Activated naive CD8-positive, alpha-beta T cell (primary cell): ENCODE measurements around the gene LLCFC1.

Source experiments
- H3K27ac Mint-ChIP-seq: one replicate; pipeline ENCODE4 v1.8.0; 2021; ENCODE audit warnings: mixed read lengths
- H3K27me3 Mint-ChIP-seq: one replicate; pipeline ENCODE4 v1.8.0; 2021; ENCODE audit warnings: mixed read lengths
- H3K36me3 Mint-ChIP-seq: one replicate; pipeline ENCODE4 v1.8.0; 2021; ENCODE audit warnings: mixed read lengths
- H3K4me1 Mint-ChIP-seq: one replicate; pipeline ENCODE4 v1.8.0; 2021; ENCODE audit warnings: low read depth, mixed read lengths
- H3K4me3 Mint-ChIP-seq: one replicate; pipeline ENCODE4 v1.8.0; 2021; ENCODE audit warnings: mild to moderate bottlenecking, mixed read lengths
- H3K9me3 Mint-ChIP-seq: one replicate; pipeline ENCODE4 v1.8.0; 2021; ENCODE audit warnings: low read depth, mixed read lengths

Gene LLCFC1

DNA sequence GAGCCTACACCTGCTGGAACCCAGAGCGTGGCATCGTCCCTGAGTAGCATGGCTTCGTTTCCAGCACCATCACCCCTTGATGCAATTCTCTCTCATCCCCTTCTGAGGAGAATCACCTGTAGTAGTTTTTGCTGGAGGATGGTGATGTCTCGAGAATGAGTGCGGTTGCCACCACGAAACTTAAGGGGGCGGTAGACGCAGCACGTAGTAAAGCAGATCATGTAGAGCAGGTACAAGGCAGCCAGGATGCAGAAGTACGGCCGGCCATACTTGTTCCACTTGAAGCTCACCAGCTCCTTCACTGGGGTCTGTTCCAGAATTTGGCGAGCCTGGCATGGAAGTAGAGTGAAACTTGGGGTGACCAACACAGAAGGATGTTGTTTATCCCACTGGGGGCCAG lies 13.9 kb upstream of the LLCFC1 start:
- Mint-ChIP-seq H3K9me3 (no peaks in the 10 kb centered on the region), H3K27me3 (peaks cover 1% of the 10 kb centered on the region), H3K4me1 (no peaks in the 10 kb centered on the region), H3K36me3 (no peaks in the 10 kb centered on the region), H3K27ac (no peak overlapping the region), H3K4me3 (no peak overlapping the region)

DNA sequence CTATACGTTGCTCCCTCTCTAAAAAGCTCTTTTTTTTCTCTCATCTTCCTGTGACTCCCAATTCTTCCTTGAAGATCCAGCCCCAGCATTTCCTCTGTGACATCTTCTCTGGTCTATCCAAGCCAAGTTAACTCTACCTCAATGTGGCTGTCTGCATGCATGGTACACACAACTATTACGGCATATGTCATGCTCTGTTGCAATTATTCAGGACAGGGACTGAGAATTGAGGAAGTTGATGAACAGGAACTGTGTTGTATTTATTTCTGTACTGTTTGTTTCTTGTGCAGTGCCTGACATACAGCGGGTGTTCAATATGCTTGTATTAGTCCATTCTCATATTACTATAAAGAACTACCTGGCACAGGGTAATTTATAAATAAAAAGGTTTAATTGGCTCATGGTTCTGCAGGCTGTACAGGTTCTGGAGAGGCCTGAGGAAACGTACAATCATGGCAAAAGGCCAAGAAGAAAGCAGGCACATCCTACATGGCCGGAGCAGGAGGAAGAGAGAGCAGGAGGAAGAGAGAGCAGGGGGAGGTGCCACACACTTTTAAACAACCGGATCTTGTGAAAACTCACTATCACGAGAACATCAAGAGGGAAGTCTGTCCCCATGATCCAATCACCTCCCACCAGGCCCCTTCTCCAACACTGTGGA lies 12.1 kb upstream of the LLCFC1 start:
- Mint-ChIP-seq H3K4me3 (no peak overlapping the region), H3K4me1 (no peaks in the 10 kb centered on the region), H3K36me3 (no peaks in the 10 kb centered on the region), H3K9me3 (no peaks in the 10 kb centered on the region), H3K27me3 (peaks cover 1% of the 10 kb centered on the region), H3K27ac (no peak overlapping the region)

DNA sequence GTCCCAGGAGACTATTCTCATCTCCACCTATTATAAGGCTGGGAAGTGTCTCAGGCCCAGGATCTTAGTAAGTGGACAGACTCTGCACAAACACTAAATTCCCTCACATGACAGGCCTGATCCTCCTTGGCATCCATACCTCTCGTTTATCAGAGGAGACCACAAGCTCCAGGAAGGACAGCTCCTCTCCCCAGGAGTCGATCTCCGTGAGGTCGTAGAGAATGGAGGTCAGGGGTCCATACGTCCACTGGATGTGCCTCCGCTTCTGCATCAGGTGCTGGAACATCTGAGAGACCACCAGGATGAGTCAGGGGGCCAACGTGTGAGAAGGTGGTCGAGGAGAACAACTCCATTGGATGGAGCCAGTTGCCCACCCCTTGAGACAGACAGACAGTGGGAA lies 11.3 kb upstream of the LLCFC1 start:
- Mint-ChIP-seq H3K4me1 (no peaks in the 10 kb centered on the region), H3K27ac (no peak overlapping the region), H3K36me3 (no peaks in the 10 kb centered on the region), H3K27me3 (peaks cover 1% of the 10 kb centered on the region), H3K4me3 (no peak overlapping the region), H3K9me3 (no peaks in the 10 kb centered on the region)

DNA sequence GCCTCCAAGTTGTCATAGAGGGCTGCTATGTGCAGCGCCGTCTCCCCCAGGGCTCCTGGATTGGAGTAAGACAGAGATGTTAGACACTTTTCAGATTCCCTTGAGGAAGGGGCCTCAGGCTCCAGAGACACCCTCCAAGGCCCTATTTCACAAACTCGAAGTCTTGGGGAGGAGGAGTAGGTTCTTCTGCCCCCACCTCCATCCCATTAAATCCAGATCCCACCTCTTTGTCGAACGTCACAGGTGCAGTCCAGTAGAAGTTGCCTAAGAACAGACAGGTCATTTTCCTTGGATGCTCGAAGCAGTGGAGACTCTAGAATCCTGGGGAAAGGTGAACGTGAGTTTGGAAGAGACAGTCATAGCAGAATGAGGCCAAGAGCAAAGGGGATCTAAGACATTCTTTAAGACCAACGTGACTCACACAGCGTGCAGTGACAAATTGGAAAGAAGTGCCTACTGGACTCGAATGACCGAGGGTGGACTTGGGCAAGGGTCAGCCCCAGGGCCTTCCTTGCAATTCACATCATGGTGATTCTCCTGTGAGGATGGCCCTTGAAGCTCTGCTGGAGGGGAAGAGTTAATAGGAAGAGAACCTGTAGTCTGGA lies 9.1 kb upstream of the LLCFC1 start:
- Mint-ChIP-seq H3K36me3 (no peaks in the 10 kb centered on the region), H3K4me1 (no peaks in the 10 kb centered on the region), H3K27ac (no peak overlapping the region), H3K9me3 (no peaks in the 10 kb centered on the region), H3K27me3 (peaks cover 1% of the 10 kb centered on the region), H3K4me3 (no peak overlapping the region)

DNA sequence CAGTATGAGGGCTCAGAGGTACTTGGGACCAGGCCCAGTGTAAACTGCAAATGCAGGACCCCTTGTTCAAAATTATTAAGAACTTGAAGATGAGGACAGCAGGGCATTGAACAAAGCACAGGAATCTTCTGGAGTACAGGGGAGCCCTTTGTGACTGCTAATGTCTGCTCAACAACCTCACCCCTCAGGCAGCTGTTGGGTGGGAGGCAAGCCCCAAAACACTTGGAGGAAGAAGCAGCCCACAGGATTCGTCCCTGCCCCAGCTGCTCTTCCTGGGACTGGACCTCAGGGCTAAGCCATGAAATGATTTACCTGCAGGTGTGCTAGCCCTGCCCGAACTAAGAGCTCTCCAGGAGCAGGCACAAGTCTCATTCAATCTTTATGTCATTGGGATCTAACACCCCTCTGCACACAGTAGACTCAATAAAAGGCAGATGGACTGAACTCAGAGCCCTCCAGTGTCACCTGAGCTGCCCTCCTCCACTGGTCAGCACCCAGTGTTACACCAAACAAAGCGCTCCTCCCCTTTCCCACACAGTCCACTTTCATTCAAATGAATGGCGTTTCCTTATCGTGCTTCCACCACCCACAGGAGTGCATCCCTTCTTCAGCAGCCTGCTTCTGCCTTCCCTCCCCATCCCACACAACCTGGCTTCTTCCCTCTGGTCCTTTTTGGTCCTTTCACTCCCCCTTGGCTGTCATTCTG lies 6.7 kb upstream of the LLCFC1 start:
- H3K27me3 Mint-ChIP-seq, result no peaks in the 10 kb centered on the region
- H3K4me1 Mint-ChIP-seq, result no peaks in the 10 kb centered on the region
- H3K4me3 Mint-ChIP-seq, result no peak overlapping the region
- no peaks in the 10 kb centered on the region for H3K9me3 Mint-ChIP-seq
- no peaks in the 10 kb centered on the region for H3K36me3 Mint-ChIP-seq
- H3K27ac Mint-ChIP-seq, result no peak overlapping the region

DNA sequence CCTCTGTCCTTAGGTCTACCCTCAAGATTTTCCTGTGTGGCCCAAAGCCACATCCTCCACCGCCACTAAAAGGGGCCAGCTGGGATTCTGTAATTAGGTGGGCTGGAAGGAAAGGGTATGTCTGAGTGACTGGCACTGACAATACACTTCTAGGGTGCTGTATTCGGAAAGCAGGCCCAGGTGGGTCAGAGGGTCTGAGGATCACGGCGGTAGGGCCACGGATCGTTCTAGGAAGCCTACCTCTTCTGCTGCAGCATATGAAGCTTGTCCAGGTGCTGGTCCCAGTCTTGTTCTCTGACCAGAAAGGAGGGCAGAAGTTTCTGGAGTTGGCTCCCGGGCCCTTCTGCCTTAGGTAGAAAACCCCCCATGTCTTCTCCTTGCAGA lies 6.2 kb upstream of the LLCFC1 start:
- H3K27ac Mint-ChIP-seq, result no peak overlapping the region
- H3K9me3 Mint-ChIP-seq, result no peaks in the 10 kb centered on the region
- H3K27me3 Mint-ChIP-seq, result no peaks in the 10 kb centered on the region
- no peaks in the 10 kb centered on the region for H3K36me3 Mint-ChIP-seq
- no peak overlapping the region for H3K4me3 Mint-ChIP-seq
- H3K4me1 Mint-ChIP-seq, result no peaks in the 10 kb centered on the region

DNA sequence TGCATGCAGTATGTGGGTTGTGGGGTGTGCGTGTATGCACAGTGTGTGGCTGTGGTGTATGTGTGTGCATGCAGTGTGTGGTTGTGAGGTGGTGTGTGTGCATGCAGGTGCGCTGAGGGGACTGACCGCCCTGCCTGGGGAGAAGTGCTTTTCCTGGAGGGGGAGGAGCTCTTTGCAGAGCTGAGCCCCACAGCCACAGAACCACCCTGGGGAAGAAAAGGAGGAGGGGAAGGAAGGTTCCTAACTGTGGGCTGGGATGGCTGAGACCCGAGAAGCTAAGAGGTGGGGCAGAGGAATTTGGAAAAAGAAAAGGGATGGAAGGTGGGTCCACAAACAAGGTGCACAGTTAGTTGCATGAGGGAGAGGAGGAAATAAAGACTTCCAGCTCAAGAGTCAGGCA lies 5.7 kb upstream of the LLCFC1 start, which contains the start of gene TRPV5:
Gene TRPV5 (minus strand): TSS at position 123 of the 400 bp plus-strand sequence. CDS start 287 bp downstream, outside the sequence.
- Mint-ChIP-seq H3K36me3 (no peaks in the 10 kb centered on the region), H3K4me3 (no peak within 1 kb of the TSS), H3K9me3 (no peaks in the 10 kb centered on the region), H3K4me1 (no peaks in the 10 kb centered on the region), H3K27me3 (no peaks in the 10 kb centered on the region), H3K27ac (no peak within 1 kb of the TSS)

DNA sequence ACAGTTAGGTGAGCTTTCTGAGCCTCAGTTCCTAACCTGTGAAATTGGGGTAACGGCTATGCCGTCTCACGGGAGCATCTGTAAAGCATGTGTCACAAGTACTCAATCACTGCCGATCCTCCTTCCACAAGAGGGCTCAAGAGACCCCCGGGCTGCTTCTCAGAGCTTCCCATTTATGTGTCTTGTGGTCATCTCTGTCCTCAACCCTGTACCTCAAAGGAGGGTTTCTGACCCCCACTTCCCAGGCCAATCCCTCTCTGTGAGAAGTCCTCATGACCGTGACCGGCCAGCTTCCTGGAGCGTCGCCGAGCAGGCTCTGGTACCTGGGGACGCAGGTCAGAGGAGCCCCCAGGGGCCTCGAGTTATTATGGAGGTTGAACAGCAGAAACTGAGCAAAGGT lies 5.2 kb upstream of the LLCFC1 start:
- no peaks in the 10 kb centered on the region for H3K4me1 Mint-ChIP-seq
- no peak overlapping the region for H3K4me3 Mint-ChIP-seq
- H3K27me3 Mint-ChIP-seq, result no peaks in the 10 kb centered on the region
- no peaks in the 10 kb centered on the region for H3K36me3 Mint-ChIP-seq
- no peak overlapping the region for H3K27ac Mint-ChIP-seq
- no peaks in the 10 kb centered on the region for H3K9me3 Mint-ChIP-seq

DNA sequence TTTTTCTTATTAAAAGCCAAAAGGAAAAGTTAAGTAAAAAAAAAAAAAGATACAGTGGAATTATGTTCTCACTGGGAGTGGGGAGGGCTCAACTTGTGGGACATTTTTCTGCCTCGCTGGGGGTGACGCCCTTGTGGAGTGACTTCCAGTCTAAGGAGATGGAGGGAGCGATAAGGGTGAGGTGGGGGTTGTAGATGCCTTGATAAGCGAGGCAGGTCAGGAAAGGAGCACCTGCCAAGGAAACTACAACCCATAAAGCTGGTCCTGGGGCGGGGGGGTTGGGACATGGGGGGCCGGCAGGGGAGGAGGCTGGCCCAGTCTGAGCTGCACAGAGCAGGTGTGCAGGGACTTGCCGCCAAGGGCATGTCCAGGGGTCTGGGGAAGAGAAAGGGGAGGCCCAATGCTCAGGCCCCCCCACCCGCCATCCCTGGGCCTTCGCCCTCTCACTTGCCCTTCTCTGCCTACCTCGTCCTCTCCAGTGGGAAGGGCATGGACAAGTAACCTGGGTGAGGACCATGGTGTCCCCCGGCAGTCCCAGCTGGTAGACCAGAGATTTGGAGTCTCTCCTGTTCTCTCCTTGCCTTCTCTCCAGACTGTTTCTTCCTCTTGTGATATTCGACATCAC lies 3.2 kb upstream of the LLCFC1 start:
- no peaks in the 10 kb centered on the region for H3K36me3 Mint-ChIP-seq
- no peaks in the 10 kb centered on the region for H3K27me3 Mint-ChIP-seq
- no peak overlapping the region for H3K4me3 Mint-ChIP-seq

DNA sequence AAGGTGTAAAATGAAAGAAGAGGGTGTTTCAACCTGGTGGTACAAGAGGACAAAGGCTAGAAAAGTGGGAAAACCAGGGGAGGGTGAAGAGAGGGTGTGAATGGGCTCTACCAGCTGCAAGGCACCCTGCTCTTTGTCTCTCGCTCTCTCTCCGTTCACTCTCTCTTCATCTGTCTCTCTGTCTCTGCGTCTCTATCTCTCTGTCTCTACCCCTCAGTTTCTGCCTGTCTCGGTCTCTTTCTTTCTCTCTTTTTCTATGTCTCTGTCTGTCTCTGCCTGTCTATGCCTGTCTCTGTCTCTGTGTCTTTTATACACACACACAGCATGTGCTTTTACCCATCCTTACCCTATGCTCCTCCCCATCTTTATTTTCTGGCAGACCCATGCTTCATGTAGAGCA lies 673 bp upstream of the LLCFC1 start:
- Mint-ChIP-seq H3K4me1 (no peaks in the 10 kb centered on the region), H3K27me3 (no peaks in the 10 kb centered on the region), H3K27ac (no peak overlapping the region), H3K9me3 (no peaks in the 10 kb centered on the region), H3K36me3 (no peaks in the 10 kb centered on the region), H3K4me3 (no peak overlapping the region)

More for the DNA sequence above, 3.2 kb upstream of the LLCFC1 start:
- H3K27ac Mint-ChIP-seq, result no peak overlapping the region
- H3K9me3 Mint-ChIP-seq, result no peaks in the 10 kb centered on the region
- H3K4me1 Mint-ChIP-seq, result no peaks in the 10 kb centered on the region

DNA sequence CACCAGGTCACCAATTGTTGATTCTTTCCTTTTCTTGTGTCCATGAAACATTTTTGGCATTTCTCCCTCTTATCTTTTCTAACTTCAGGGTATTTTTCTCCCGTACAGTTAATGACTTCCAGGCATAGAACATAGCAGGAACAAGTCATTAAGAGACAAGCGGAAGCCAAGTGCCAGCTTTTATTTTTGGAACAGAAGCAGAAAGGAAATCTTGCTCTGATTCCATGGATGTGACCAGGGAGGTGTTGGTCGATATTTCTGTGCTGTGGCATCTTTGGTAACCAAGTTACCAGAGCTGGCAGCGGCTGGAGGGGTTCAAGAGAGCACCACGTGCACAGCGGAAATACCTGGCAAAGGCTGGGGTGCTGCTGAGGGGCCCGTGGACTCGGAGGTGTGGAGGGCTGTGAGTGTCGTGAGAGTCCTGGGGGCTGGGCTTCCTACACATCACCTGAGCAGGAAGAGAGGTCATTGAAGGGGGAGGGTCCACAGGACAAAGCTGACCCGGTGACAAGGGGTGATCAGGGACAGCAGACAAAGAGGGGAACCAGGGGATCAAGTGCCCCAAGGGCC lies 1.8 kb downstream of the LLCFC1 start:
- Mint-ChIP-seq H3K27me3 (no peaks in the 10 kb centered on the region), H3K36me3 (no peaks in the 10 kb centered on the region), H3K4me3 (no peak overlapping the region), H3K27ac (no peak overlapping the region), H3K9me3 (no peaks in the 10 kb centered on the region), H3K4me1 (no peaks in the 10 kb centered on the region)

DNA sequence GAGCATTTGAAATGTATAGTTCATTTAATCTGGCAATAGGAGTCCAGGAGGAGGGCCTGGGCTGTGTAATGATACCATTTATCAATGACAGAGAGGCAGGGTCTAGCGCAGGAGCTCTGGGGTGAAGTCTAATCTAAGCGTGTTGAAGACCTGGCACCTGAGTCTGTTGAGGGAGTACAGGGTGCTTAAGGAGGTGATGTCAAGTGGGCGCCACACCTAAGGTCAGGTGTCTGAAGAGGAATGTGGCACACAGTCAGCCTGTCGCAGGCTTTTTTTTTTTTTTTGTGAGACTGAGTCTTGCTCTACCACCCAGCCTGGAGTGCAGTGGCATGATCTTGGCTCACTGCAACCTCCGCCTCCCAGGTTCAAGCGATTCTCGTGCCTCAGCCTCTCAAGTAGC lies 2.3 kb downstream of the LLCFC1 start:
- H3K4me1 Mint-ChIP-seq, result no peaks in the 10 kb centered on the region
- no peak overlapping the region for H3K4me3 Mint-ChIP-seq
- H3K27ac Mint-ChIP-seq, result no peak overlapping the region
- no peaks in the 10 kb centered on the region for H3K36me3 Mint-ChIP-seq
- H3K9me3 Mint-ChIP-seq, result no peaks in the 10 kb centered on the region
- no peaks in the 10 kb centered on the region for H3K27me3 Mint-ChIP-seq

DNA sequence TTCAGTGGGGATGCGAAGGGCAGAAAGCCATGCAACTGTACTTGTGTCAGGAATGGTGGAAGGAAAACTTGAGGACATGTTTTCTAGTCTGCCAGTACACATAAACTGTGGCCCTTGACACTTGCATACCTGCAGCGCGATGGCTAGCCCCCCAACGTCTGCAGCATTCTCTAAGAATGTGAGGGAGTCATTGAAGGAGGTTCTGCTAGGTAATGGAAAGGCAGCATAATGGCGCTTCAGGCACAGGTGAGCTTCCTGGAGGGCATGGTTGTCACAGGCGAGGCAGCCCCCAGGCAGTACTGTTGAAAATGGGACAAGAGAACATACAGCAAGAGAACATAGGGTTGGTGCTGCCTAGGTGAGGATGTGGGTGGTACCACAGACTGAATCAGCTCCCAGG lies 3.5 kb downstream of the LLCFC1 start:
- Mint-ChIP-seq H3K9me3 (no peaks in the 10 kb centered on the region), H3K27me3 (peaks cover 2% of the 10 kb centered on the region), H3K4me1 (no peaks in the 10 kb centered on the region), H3K36me3 (no peaks in the 10 kb centered on the region), H3K27ac (no peak overlapping the region), H3K4me3 (no peak overlapping the region)

DNA sequence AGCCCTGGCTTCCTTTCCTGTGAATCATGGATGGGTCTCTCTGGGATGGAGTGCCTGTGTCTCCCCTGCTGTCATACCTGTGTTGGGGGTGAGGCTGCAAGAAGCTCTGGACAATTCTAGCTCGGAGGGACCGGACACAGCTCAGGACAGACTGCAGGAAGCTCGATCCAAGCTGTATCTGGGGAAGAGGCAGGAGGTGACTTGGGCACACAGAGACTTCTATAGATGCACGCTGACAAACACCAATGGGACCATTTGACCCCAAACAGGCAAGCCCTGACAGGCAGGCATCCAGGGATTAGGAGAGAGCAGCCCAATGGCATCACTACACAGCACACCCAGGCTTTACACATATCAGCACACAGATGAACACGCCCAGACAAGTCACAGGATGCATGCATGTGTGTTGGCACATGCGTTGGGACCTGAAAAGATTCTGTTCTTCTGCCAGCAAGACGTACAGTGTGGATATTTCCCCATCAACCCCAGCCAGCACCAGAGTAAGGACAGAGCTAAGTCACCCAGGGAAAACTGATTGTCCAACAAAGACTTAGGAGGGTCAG lies 4.5 kb downstream of the LLCFC1 start:
- H3K9me3 Mint-ChIP-seq, result no peaks in the 10 kb centered on the region
- peaks cover 2% of the 10 kb centered on the region for H3K27me3 Mint-ChIP-seq
- H3K27ac Mint-ChIP-seq, result no peak overlapping the region
- H3K4me1 Mint-ChIP-seq, result no peaks in the 10 kb centered on the region
- no peak overlapping the region for H3K4me3 Mint-ChIP-seq
- H3K36me3 Mint-ChIP-seq, result no peaks in the 10 kb centered on the region

DNA sequence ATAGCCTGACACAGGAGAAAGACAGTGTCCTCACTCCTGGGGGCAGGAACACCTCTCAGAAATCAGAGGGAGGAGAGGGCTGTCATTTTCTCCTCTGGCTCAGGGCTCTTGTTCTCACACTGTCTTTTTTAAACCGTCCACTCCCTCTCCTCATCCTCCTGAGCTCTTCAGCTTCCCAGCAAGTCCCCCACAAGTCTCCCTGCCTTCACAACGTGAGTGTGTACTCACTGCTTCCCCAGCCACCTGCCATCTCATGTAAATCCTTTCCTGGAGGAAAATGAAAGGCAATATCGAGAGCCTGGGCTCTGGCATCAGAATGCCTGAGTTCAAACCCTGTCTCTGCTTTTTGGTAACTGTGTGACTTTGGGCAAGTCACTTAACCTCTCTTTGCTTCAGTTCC lies 5.7 kb downstream of the LLCFC1 start:
- Mint-ChIP-seq H3K27ac (no peak overlapping the region), H3K9me3 (no peaks in the 10 kb centered on the region), H3K36me3 (no peaks in the 10 kb centered on the region), H3K4me1 (no peaks in the 10 kb centered on the region), H3K4me3 (no peak overlapping the region), H3K27me3 (peaks cover 2% of the 10 kb centered on the region)
